ENCODE results near the gene TMEM9.

Gene TMEM9

DNA sequence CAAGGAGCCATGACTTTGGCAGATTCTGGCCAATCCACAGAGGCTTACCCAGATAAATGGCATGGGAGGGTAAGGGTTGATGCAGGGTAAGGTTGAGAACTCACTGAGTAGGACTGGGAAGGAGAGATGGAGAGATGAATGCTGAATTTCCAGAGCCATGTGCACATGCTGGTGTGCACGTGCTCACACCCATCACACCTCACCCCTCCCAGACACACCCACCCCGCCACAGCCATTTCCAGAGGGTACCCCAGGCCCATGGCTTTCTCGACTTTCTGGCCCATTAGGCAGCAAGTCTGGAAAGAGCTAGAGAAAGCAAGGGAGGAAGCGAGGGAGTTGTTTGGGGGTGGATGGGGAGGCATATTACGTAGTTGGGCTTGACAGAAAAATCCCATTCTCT lies 43.7 kb downstream of the TMEM9 start:
- TF ChIP-seq, protein P1, sequence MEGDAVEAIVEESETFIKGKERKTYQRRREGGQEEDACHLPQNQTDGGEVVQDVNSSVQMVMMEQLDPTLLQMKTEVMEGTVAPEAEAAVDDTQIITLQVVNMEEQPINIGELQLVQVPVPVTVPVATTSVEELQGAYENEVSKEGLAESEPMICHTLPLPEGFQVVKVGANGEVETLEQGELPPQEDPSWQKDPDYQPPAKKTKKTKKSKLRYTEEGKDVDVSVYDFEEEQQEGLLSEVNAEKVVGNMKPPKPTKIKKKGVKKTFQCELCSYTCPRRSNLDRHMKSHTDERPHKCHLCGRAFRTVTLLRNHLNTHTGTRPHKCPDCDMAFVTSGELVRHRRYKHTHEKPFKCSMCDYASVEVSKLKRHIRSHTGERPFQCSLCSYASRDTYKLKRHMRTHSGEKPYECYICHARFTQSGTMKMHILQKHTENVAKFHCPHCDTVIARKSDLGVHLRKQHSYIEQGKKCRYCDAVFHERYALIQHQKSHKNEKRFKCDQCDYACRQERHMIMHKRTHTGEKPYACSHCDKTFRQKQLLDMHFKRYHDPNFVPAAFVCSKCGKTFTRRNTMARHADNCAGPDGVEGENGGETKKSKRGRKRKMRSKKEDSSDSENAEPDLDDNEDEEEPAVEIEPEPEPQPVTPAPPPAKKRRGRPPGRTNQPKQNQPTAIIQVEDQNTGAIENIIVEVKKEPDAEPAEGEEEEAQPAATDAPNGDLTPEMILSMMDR (IDR thresholded peaks at IDR 0.05; ENCODE audit: borderline replicate concordance, insufficient read depth, low read depth, low read length), result no peak
- no peak overlapping the region for H3K4me3 ChIP-seq (ENCODE audit: low read depth, low read length)

DNA sequence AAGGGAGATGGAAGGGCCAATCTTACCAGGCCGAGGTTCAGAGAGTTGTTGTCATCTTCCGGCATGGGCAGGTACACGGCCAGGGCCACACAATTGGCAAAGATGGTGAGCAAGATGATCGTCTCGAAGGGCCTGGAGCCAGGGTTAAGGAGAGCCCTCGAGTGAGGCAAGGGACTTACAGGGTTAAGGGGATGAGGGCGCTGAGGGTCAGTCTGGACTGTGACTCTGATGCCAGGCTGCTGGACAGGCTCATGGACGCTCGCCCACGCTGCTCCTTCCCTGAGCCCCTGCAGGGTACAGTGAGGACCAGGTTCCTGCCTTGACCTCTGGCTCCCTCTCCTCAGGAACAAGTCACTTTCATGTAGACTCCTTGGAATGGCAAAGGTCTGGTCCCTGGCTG lies 44.1 kb downstream of the TMEM9 start:
- TF ChIP-seq, protein P1 (IDR thresholded peaks at IDR 0.05; ENCODE audit: borderline replicate concordance, insufficient read depth, low read depth, low read length), result no peak
- no peak overlapping the region for H3K4me3 ChIP-seq (ENCODE audit: low read depth, low read length)

- TF ChIP-seq, protein P1 (IDR thresholded peaks at IDR 0.05; ENCODE audit: borderline replicate concordance, insufficient read depth, low read depth, low read length), result no peak
- H3K4me3 ChIP-seq (ENCODE audit: low read depth, low read length), result no peak overlapping the region
These were observed 44.6 kb downstream of the TMEM9 start for GRCh38 chr1:201109651-201110050.

GRCh38 chr1:201108614-201109013 lies 45.7 kb downstream of the TMEM9 start:
- TF ChIP-seq, protein P1 (IDR thresholded peaks at IDR 0.05; ENCODE audit: borderline replicate concordance, insufficient read depth, low read depth, low read length), result no peak
- H3K4me3 ChIP-seq (ENCODE audit: low read depth, low read length), result no peak overlapping the region

DNA sequence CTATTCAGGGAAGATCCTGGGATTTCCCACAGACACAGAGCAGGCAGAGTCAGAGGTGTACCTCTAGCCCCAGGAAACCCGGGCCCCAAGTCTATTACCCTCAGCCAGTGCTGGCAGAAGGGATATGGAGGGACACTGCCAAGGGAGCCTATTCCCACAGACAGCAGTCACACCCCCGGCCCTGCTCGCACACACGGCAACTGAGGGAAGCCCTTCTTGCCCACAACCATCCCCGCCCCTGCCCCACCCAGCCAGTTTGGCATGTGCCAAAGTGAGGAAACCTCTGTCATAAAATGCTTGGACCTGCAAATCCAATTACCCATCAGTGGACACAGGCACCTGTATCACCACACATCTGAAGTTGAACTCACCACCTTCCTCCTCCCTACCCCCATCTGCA lies 48.6 kb downstream of the TMEM9 start:
- H3K4me3 ChIP-seq (ENCODE audit: low read depth, low read length), result no peak overlapping the region
- TF ChIP-seq, protein P1 (IDR thresholded peaks at IDR 0.05; ENCODE audit: borderline replicate concordance, insufficient read depth, low read depth, low read length), result no peak

GRCh38 chr1:201104141-201104540 lies 50.1 kb downstream of the TMEM9 start:
- TF ChIP-seq, protein P1 (IDR thresholded peaks at IDR 0.05; ENCODE audit: borderline replicate concordance, insufficient read depth, low read depth, low read length), result no peak
- H3K4me3 ChIP-seq (ENCODE audit: low read depth, low read length), result no peak overlapping the region

DNA sequence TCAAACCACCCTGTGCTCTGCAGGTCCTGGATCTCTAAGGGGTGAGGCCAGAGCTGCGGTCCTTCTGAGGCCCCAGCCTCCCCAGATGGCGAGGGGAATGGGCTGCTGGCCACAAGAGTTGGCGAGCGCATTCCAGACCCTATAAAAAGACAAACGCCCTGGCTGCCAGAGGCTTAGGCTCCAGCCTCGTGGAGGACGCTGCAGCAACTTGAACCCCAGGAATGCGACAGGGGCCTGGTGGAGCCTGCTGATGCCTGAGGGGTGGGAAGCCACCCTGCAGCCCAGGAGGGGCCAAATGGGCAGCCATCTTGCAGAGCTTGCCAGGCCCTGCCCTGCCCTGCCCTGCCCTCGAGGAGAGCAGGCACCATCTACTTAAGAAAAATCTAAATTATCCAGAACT lies 50.6 kb downstream of the TMEM9 start:
- TF ChIP-seq, protein P1 (IDR thresholded peaks at IDR 0.05; ENCODE audit: borderline replicate concordance, insufficient read depth, low read depth, low read length), result no peak
- H3K4me3 ChIP-seq (ENCODE audit: low read depth, low read length), result no peak overlapping the region
